Gastroesophageal sphincter (tissue), 4 donors: ENCODE measurements around the gene LAMA3. TPM values are rescaled to one million over a fixed set of nuclear protein-coding genes. Genes with fewer than 3 reads are reported as not detected.

Experiments
- ATAC-seq: fragments of 150-250 bp; one replicate; pipeline ENCODE4 v1.9.1; 2016; ENCODE audit warnings: mild to moderate bottlenecking, moderate library complexity
- H3K27ac ChIP-seq, 4 donors: fragments of 200-600 bp; sonication (generic) in 3 of 4; 1 replicate in 3 of 4; 2 replicates in 1 of 4; pipeline ENCODE4 v1.5.1; 2016 to 2019
- H3K27me3 ChIP-seq: fragments of 200-600 bp; sonication (generic); one replicate; pipeline ENCODE4 v1.5.1; 2019
- H3K36me3 ChIP-seq, 2 donors: fragments of 200-600 bp; sonication (generic); one replicate each; pipeline ENCODE4 v1.5.1; 2019; ENCODE audit warnings: control low read depth in 1 of 2
- H3K4me1 ChIP-seq, 3 donors: fragments of 200-600 bp; sonication (generic); 1 replicate in 2 of 3; 2 replicates in 1 of 3; pipeline ENCODE4 v1.5.1; 2016 to 2019; ENCODE audit warnings: control low read depth in 2 of 3
- H3K4me3 ChIP-seq, 2 donors: fragments of 200-600 bp; sonication (generic); one replicate each; pipeline ENCODE4 v1.5.1; 2019; ENCODE audit warnings: mild to moderate bottlenecking in 1 of 2, moderate library complexity in 1 of 2
- H3K9me3 ChIP-seq, 3 donors: fragments of 200-600 bp; sonication (generic); one replicate each; pipeline ENCODE4 v1.5.1; 2017 to 2019; ENCODE audit warnings: control low read depth in 2 of 3
- CTCF ChIP-seq, 4 experiments: fragments of 200-600 bp in 2 of 4; fragments of 450-650 bp in 2 of 4; sonication (generic) in 1 of 4; IDR thresholded peaks; one replicate each; pipeline ENCODE4 v1.5.1; 2017 to 2019; ENCODE audit warnings: antibody characterized with exemption in 4 of 4, mild to moderate bottlenecking in 2 of 4, moderate library complexity in 2 of 4
- EP300 ChIP-seq: sonication (generic); formaldehyde crosslinking; IDR thresholded peaks from one replicate; pipeline ENCODE4 v1.6.1; 2017; ENCODE audit warnings: antibody characterized with exemption, mild to moderate bottlenecking
- POLR2A ChIP-seq, 2 donors: fragments of 450-650 bp; IDR thresholded peaks; one replicate each; pipeline ENCODE4 v1.6.1; 2017; ENCODE audit warnings: antibody characterized with exemption in 2 of 2, mild to moderate bottlenecking in 2 of 2, moderate library complexity in 1 of 2
- POLR2AphosphoS5 ChIP-seq: sonication (generic); formaldehyde crosslinking; IDR thresholded peaks from one replicate; pipeline ENCODE4 v1.6.1; 2017; ENCODE audit warnings: antibody characterized with exemption
- WGBS, 2 donors: methylation state at CpG; one replicate each; pipeline ENCODE4 v1.1.5; 2018; ENCODE audit warnings: low coverage in 1 of 2; 5-methylcytosine and 5-hydroxymethylcytosine counted together
- total RNA-seq, 4 donors: library from RNA; depleted of rRNA; stranded (reverse); fragments of >200 nt; gene quantifications; one replicate each; pipeline ENCODE4 v1.1.0, GENCODE V29; 2016

LAMA3 gene
- total RNA-seq, 4 donors from 2014 or later = 8.3 to 13.5 (median 9.5) TPM

GRCh38 chr18:23745366-23745765 lies 56.1 kb downstream of the LAMA3 start:
- 87 to 100% methylated on average over 2 of the region's 2 CpGs for WGBS, 2 donors
- Histone ChIP-seq H3K4me1 (peaks cover 0 to 1% (median 0%) of the 10 kb centered on the region in 3 donors), H3K4me3 (no peak overlapping the region), H3K9me3 (no peaks in the 10 kb centered on the region), H3K27ac (no peak overlapping the region), H3K36me3 (no peaks in the 10 kb centered on the region), H3K27me3 (no peaks in the 10 kb centered on the region)
- no peak for TF ChIP-seq CTCF (IDR thresholded peaks at IDR 0.05)
- TF ChIP-seq POLR2AphosphoS5 = no peak
- TF ChIP-seq EP300 = no peak
- TF ChIP-seq POLR2A (IDR thresholded peaks at IDR 0.05) = no peak
- no peak for ATAC-seq

GRCh38 chr18:23746851-23747250 lies 57.6 kb downstream of the LAMA3 start:
- ATAC-seq = no peak
- TF ChIP-seq EP300 = no peak
- no peak for TF ChIP-seq CTCF (IDR thresholded peaks at IDR 0.05)
- no peak for TF ChIP-seq POLR2AphosphoS5
- no peak for TF ChIP-seq POLR2A (IDR thresholded peaks at IDR 0.05)
- Histone ChIP-seq H3K4me1 (peaks cover 0 to 2% (median 0%) of the 10 kb centered on the region in 3 donors), H3K27me3 (no peaks in the 10 kb centered on the region), H3K4me3 (no peak overlapping the region), H3K36me3 (peaks cover 0 to 3% of the 10 kb centered on the region in 2 donors), H3K9me3 (no peaks in the 10 kb centered on the region), H3K27ac (no peak overlapping the region)
- 84 to 100% methylated on average over 1 to 4 of the region's 4 CpGs for WGBS, 2 donors

- Histone ChIP-seq H3K27me3 (no peaks in the 10 kb centered on the region), H3K4me3 (no peak overlapping the region), H3K9me3 (no peaks in the 10 kb centered on the region), H3K27ac (peak overlapping the region in 3 of 4 donors; percentile 11 to 33 (median 24)), H3K36me3 (peaks cover 0 to 19% of the 10 kb centered on the region in 2 donors), H3K4me1 (peaks cover 0 to 22% (median 0%) of the 10 kb centered on the region in 3 donors)
- ATAC-seq = no peak
- TF ChIP-seq EP300 (no peak), POLR2AphosphoS5 (no peak), POLR2A (IDR thresholded peaks at IDR 0.05) (no peak), CTCF (IDR thresholded peaks at IDR 0.05) (no peak)
- whole genome bisulfite sequencing, 2 donors = 71 to 90% methylated on average over 1 to 2 of the region's 2 CpGs
Observed at GRCh38 chr18:23752363-23752762, 63.1 kb downstream of the LAMA3 start.

GRCh38 chr18:23752796-23753195 lies 63.5 kb downstream of the LAMA3 start:
- H3K36me3 ChIP-seq = peaks cover 0 to 19% of the 10 kb centered on the region in 2 donors
- no peak for ATAC-seq
- TF ChIP-seq POLR2A (IDR thresholded peaks at IDR 0.05) (no peak), CTCF (IDR thresholded peaks at IDR 0.05) (no peak), EP300 (no peak), POLR2AphosphoS5 (no peak)
- 14 to 43% methylated on average over 1 of the region's 1 CpG for WGBS, 2 donors
- no peaks in the 10 kb centered on the region for H3K27me3 ChIP-seq
- no peaks in the 10 kb centered on the region for H3K9me3 ChIP-seq
- H3K27ac ChIP-seq = peak overlapping the region in 3 of 4 donors; percentile 11 to 33 (median 24)
- H3K4me3 ChIP-seq = no peak overlapping the region
- peaks cover 0 to 22% (median 0%) of the 10 kb centered on the region in 3 donors for H3K4me1 ChIP-seq

GRCh38 chr18:23756590-23757436 lies 67.6 kb downstream of the LAMA3 start:
- ATAC-seq = no peak
- WGBS, 2 donors = 73% methylated on average over 21 of the region's 34 CpGs; no CpG with 5 or more reads in 1 of the 2 donors
- Histone ChIP-seq H3K27me3 (no peaks in the 10 kb centered on the region), H3K27ac (no peak overlapping the region), H3K36me3 (peaks cover 0 to 15% of the 10 kb centered on the region in 2 donors), H3K4me3 (no peak overlapping the region), H3K9me3 (no peaks in the 10 kb centered on the region), H3K4me1 (peaks cover 0 to 21% (median 0%) of the 10 kb centered on the region in 3 donors)
- no peak for TF ChIP-seq POLR2AphosphoS5
- TF ChIP-seq POLR2A (IDR thresholded peaks at IDR 0.05) = no peak
- no peak for TF ChIP-seq EP300
- TF ChIP-seq CTCF (IDR thresholded peaks at IDR 0.05) = no peak
